ENCODE results near the gene ZG16.

- TF ChIP-seq, protein P1, sequence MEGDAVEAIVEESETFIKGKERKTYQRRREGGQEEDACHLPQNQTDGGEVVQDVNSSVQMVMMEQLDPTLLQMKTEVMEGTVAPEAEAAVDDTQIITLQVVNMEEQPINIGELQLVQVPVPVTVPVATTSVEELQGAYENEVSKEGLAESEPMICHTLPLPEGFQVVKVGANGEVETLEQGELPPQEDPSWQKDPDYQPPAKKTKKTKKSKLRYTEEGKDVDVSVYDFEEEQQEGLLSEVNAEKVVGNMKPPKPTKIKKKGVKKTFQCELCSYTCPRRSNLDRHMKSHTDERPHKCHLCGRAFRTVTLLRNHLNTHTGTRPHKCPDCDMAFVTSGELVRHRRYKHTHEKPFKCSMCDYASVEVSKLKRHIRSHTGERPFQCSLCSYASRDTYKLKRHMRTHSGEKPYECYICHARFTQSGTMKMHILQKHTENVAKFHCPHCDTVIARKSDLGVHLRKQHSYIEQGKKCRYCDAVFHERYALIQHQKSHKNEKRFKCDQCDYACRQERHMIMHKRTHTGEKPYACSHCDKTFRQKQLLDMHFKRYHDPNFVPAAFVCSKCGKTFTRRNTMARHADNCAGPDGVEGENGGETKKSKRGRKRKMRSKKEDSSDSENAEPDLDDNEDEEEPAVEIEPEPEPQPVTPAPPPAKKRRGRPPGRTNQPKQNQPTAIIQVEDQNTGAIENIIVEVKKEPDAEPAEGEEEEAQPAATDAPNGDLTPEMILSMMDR (IDR thresholded peaks at IDR 0.05) = no peak
- TF ChIP-seq POLR2A (IDR thresholded peaks at IDR 0.05) (no peak), EP300 (IDR thresholded peaks at IDR 0.05) (no peak), POLR2AphosphoS5 (IDR thresholded peaks at IDR 0.05) (no peak)
Measured at GRCh38 chr16:29818082-29818481, 40.0 kb downstream of the ZG16 start.
